ENCODE results near the gene HABP2. TPM values are rescaled to one million over a fixed set of nuclear protein-coding genes. Genes with fewer than 3 reads are reported as not detected.

HABP2 gene
- total RNA-seq, 1 donor from 2014 or later = 3.6 TPM

DNA sequence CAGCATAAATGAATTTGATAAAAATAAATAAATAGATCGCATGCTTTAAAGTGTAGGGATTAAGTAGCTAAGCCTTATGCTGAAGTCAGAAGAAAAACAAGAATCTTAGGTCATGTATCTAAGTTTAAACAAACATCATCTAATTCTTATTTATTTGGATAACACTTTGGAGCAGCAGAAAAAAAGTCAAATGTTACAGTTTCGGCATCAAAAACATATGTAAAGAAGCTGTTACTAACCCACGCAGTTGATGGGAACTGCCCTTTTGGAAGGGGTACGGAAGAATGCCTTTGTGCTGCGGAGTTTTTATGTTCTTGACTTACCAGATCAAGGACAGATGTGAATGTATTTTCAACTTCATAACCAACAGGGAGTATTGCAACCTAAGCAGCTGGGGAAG is 37.3 kb upstream of the HABP2 start:
- intact Hi-C loops (cut with DNase I) = no loop called here

DNA sequence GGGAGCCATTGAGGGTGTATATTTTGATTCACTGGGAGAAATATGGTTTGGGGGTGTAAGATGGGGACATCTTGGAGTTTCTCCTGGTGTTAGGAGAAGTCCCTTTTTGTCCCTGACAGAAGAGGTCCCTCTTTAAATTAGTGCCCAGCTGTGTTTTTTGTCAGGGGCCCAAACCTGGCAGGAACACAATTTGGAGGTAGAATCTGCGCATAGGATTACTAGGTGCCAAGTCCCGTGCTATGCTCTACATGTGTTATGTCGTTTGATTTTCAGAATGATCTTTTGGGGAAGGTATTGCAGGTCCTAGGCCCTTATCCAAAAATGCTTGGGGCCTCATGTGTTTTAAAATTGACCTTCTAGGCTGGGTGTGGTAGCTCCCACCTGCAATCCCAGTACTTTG is 36.8 kb upstream of the HABP2 start:
- Histone ChIP-seq H3K36me3 (no peaks in the 10 kb centered on the region), H3K27ac (no peak overlapping the region), H3K4me1 (peaks cover 4% of the 10 kb centered on the region), H3K27me3 (no peaks in the 10 kb centered on the region), H3K4me3 (no peak overlapping the region), H3K9me3 (no peaks in the 10 kb centered on the region)
- TF ChIP-seq, protein P1, sequence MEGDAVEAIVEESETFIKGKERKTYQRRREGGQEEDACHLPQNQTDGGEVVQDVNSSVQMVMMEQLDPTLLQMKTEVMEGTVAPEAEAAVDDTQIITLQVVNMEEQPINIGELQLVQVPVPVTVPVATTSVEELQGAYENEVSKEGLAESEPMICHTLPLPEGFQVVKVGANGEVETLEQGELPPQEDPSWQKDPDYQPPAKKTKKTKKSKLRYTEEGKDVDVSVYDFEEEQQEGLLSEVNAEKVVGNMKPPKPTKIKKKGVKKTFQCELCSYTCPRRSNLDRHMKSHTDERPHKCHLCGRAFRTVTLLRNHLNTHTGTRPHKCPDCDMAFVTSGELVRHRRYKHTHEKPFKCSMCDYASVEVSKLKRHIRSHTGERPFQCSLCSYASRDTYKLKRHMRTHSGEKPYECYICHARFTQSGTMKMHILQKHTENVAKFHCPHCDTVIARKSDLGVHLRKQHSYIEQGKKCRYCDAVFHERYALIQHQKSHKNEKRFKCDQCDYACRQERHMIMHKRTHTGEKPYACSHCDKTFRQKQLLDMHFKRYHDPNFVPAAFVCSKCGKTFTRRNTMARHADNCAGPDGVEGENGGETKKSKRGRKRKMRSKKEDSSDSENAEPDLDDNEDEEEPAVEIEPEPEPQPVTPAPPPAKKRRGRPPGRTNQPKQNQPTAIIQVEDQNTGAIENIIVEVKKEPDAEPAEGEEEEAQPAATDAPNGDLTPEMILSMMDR (IDR thresholded peaks at IDR 0.05) = no peak
- no peak for ATAC-seq
- DNase-seq = no peak
- intact Hi-C loops (cut with DNase I) = no loop called here

More for the DNA sequence above, 37.3 kb upstream of the HABP2 start:
- Histone ChIP-seq H3K9me3 (no peaks in the 10 kb centered on the region), H3K4me3 (no peak overlapping the region), H3K27me3 (no peaks in the 10 kb centered on the region), H3K36me3 (no peaks in the 10 kb centered on the region), H3K4me1 (no peaks in the 10 kb centered on the region), H3K27ac (no peak overlapping the region)
- ATAC-seq (no peak), DNase-seq (no peak)
- TF ChIP-seq, protein P1 (IDR thresholded peaks at IDR 0.05) = no peak

DNA sequence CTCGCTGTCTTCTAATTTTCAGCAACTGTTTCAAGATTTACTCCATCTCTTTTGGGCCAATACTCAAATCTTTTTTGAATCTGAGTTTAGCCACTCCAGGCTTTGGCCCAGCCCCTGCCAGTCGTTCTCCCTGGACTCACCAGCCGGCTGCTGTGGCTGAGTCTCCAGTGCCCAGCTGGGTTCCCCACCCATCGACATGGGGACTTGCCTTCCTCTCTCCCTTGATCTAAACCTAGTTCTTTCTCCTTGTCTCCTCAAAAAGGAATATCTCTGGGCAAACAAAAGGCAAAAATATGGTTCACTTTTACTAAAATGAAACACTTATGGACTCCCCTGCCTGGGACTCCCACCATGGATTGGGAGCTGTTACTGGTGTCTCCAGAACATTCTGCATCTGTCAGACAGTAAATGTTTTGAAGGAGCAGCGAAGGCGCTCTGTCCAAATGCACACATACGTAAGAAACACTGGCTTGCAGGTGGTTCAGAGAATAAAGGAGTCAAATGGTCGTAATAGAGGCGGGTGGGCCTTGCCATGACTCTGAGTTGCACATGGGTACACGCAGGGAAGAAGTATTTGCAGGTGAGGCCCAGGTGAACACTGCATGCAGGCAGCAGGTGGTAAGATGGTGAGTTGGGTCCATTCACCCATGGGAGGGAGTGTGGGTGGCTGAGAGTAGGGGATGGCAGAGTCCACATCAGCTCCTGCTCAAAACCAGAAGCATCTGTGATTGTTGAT is 35.5 kb upstream of the HABP2 start:
- TF ChIP-seq, protein P1 (IDR thresholded peaks at IDR 0.05) = no peak
- H3K27ac ChIP-seq = no peak overlapping the region
- H3K4me1 ChIP-seq = peaks cover 4% of the 10 kb centered on the region
- DNase-seq (no peak), ATAC-seq (no peak)
- intact Hi-C loops (cut with DNase I) = no loop called here
- H3K27me3 ChIP-seq = no peaks in the 10 kb centered on the region
- no peaks in the 10 kb centered on the region for H3K36me3 ChIP-seq
- no peaks in the 10 kb centered on the region for H3K9me3 ChIP-seq
- no peak overlapping the region for H3K4me3 ChIP-seq

DNA sequence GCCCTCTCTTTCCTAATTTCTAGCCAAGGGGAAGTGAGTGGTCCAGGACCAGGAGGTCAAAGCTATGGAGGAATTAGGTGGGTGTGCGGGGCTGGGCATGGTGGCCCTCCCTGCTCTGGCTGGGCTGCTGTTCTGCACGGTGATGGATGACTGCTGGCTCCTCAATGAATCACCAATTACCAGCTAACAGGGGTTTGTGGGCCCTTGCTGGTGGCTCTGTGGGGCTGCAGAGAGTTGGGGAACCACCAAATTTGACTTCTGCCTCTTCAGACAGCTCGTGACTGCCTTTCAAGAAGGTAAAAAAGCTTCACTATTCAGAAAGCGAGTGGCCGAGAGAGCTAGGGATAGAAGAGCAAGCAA is 35.0 kb upstream of the HABP2 start:
- no peak for DNase-seq
- no peak for ATAC-seq
- Histone ChIP-seq H3K27ac (no peak overlapping the region), H3K27me3 (no peaks in the 10 kb centered on the region), H3K4me3 (no peak overlapping the region), H3K9me3 (no peaks in the 10 kb centered on the region), H3K4me1 (peaks cover 4% of the 10 kb centered on the region), H3K36me3 (no peaks in the 10 kb centered on the region)
- TF ChIP-seq, protein P1 (IDR thresholded peaks at IDR 0.05) = no peak
- intact Hi-C loops (cut with DNase I) = no loop called here

DNA sequence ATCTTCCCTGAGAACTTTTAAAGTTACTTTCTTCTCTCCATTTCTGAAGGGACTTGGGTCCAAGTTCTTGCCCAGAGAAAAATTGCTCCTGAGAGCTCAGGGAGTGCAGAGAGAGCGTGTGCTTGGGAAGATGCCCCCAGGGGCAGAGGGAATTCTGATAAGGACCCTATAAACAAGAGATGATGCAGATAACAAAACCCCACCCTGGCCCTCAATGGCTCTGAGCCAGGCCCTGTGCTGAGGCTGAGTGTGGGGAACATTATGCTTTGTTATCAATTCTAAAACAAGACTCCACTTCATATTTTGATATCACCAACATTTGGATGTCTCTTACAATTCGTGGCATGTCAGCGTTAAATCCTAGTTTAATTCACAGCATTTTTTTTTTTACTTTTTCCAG is 34.4 kb upstream of the HABP2 start:
- Histone ChIP-seq H3K36me3 (no peaks in the 10 kb centered on the region), H3K9me3 (no peaks in the 10 kb centered on the region), H3K27me3 (no peaks in the 10 kb centered on the region), H3K4me1 (peaks cover 4% of the 10 kb centered on the region), H3K27ac (no peak overlapping the region), H3K4me3 (no peak overlapping the region)
- intact Hi-C loops (cut with DNase I) = no loop called here
- no peak for DNase-seq
- no peak for ATAC-seq
- TF ChIP-seq, protein P1 (IDR thresholded peaks at IDR 0.05) = no peak
